H1 (cell line): ENCODE results near the gene PCNX4. TPM values are rescaled to one million over a fixed set of nuclear protein-coding genes. Genes with fewer than 3 reads are reported as not detected.

Source experiments
- CTCF ChIA-PET: fragments of 300-600 bp; sonication (Branson Sonifier 250); formaldehyde crosslinking; loops from one replicate; lab custom pipeline; 2021; ENCODE audit not compliant: partially characterized antibody; lab: Charles Lee
- POLR2A ChIA-PET: fragments of 300-600 bp; sonication (Branson Sonifier 250); formaldehyde crosslinking; loops from one replicate; lab custom pipeline; 2021; ENCODE audit warnings: inconsistent platforms; ENCODE audit not compliant: partially characterized antibody; lab: Charles Lee
- DNase-seq, 2 experiments: peaks; one replicate each; pipeline versions ENCODE4 v3.0.0 to v3.0.0-alpha.2; 2010 to 2022; ENCODE audit warnings: low spot score in 2 of 2, low read depth in 1 of 2, mixed read lengths in 1 of 2
- FAIRE-seq: peaks from 2 replicates; lab custom pipeline; 2011; peaks lifted over from hg19 to GRCh38; lab: Jason Lieb, UNC
- H2AFZ ChIP-seq: 2 replicates; pipeline ENCODE4 v1.8.1; 2012; ENCODE audit warnings: low read length, inconsistent platforms
- H2AK5ac ChIP-seq: 2 replicates; pipeline ENCODE4 v1.6.1; 2013; ENCODE audit warnings: low read depth, low read length
- H2BK120ac ChIP-seq: replicated peaks from 2 replicates; pipeline ENCODE3; 2013; ENCODE audit warnings: low read depth, low read length, inconsistent platforms
- H2BK12ac ChIP-seq: 2 replicates; pipeline ENCODE4 v1.6.1; 2013; ENCODE audit warnings: low read depth, low read length
- H2BK15ac ChIP-seq: 2 replicates; pipeline ENCODE4 v1.6.1; 2013; ENCODE audit warnings: low read length
- H2BK20ac ChIP-seq: 2 replicates; pipeline ENCODE4 v1.6.1; 2013; ENCODE audit warnings: low read length
- H2BK5ac ChIP-seq: 2 replicates; pipeline ENCODE4 v1.6.1; 2013; ENCODE audit warnings: low read depth, low read length
- H3K14ac ChIP-seq: 2 replicates; pipeline ENCODE4 v1.6.1; 2013; ENCODE audit warnings: inconsistent platforms; ENCODE audit not compliant: insufficient read length
- H3K18ac ChIP-seq: 2 replicates; pipeline ENCODE4 v1.6.1; 2013; ENCODE audit warnings: low read length; ENCODE audit errors: extremely low read depth
- H3K23ac ChIP-seq: 2 replicates; pipeline ENCODE4 v1.6.1; 2013; ENCODE audit warnings: inconsistent platforms; ENCODE audit not compliant: insufficient read length
- H3K23me2 ChIP-seq: 2 replicates; pipeline ENCODE4 v1.6.1; 2013; ENCODE audit warnings: low read depth, low read length
- H3K27ac ChIP-seq: 2 replicates; pipeline ENCODE4 v1.6.1; 2011; ENCODE audit warnings: low read depth, low read length, inconsistent platforms
- H3K27me3 ChIP-seq, 4 experiments: replicated peaks in 1 of 4; 1 replicate in 1 of 4; 2 replicates in 3 of 4; pipeline versions ENCODE4 v1.6.1 to v1.8.1; 2011 to 2013; ENCODE audit warnings: low read length in 3 of 4, mild to moderate bottlenecking in 3 of 4, inconsistent platforms in 2 of 4, mixed read lengths in 2 of 4, moderate library complexity in 1 of 4; ENCODE audit not compliant: control insufficient read depth in 3 of 4, insufficient read depth in 3 of 4; ENCODE audit errors: extremely low read depth in 1 of 4
- H3K36me3 ChIP-seq, 4 experiments: 2 replicates each; pipeline versions ENCODE4 v1.6.1 to v1.8.1; 2011 to 2013; ENCODE audit warnings: mild to moderate bottlenecking in 4 of 4, low read length in 3 of 4, moderate library complexity in 2 of 4, control low read depth in 1 of 4, inconsistent platforms in 1 of 4; ENCODE audit not compliant: insufficient read depth in 4 of 4, control insufficient read depth in 2 of 4
- H3K4ac ChIP-seq: replicated peaks from 2 replicates; pipeline ENCODE3; 2013; ENCODE audit warnings: low read length, low read depth, mixed read lengths, inconsistent platforms; ENCODE audit not compliant: insufficient read length
- H3K4me1 ChIP-seq, 4 experiments: replicated peaks in 1 of 4; 1 replicate in 1 of 4; 2 replicates in 3 of 4; pipeline versions ENCODE4 v1.6.1 to v1.8.1; 2011 to 2013; ENCODE audit warnings: low read length in 3 of 4, inconsistent platforms in 2 of 4, mixed read lengths in 1 of 4; ENCODE audit not compliant: insufficient read depth in 4 of 4, control insufficient read depth in 3 of 4
- H3K4me2 ChIP-seq, 2 experiments: 2 replicates each; pipeline versions ENCODE4 v1.6.1 to v1.8.1; 2011 to 2013; ENCODE audit warnings: low read depth in 2 of 2, low read length in 2 of 2, control low read depth in 1 of 2, inconsistent platforms in 1 of 2, mild to moderate bottlenecking in 1 of 2; ENCODE audit not compliant: insufficient read depth in 1 of 2
- H3K4me3 ChIP-seq, 4 experiments: fragments of 200-600, 300-600 bp in 1 of 4; sonication (generic), shearing (Covaris generic), sonication (Bioruptor Twin) in 1 of 4; 2 replicates each; pipeline versions ENCODE4 v1.5.1 to v1.8.1; 2011 to 2016; ENCODE audit warnings: low read length in 4 of 4, low read depth in 3 of 4, control low read depth in 2 of 4, inconsistent platforms in 2 of 4, mild to moderate bottlenecking in 2 of 4, mixed read lengths in 1 of 4, moderate library complexity in 1 of 4; ENCODE audit not compliant: insufficient read depth in 2 of 4; ENCODE audit errors: extremely low read depth in 1 of 4
- H3K56ac ChIP-seq: replicated peaks from 2 replicates; pipeline ENCODE3; 2013; ENCODE audit warnings: low read depth, mild to moderate bottlenecking, mixed read lengths, low read length, inconsistent platforms; ENCODE audit not compliant: insufficient read length
- H3K79me1 ChIP-seq: 2 replicates; pipeline ENCODE4 v1.6.1; 2013; ENCODE audit warnings: low read depth, low read length, control low read depth
- H3K79me2 ChIP-seq, 2 experiments: 2 replicates each; pipeline versions ENCODE4 v1.6.1 to v1.8.1; 2012 to 2013; ENCODE audit warnings: low read length in 2 of 2, mild to moderate bottlenecking in 2 of 2, inconsistent platforms in 1 of 2; ENCODE audit not compliant: insufficient read depth in 2 of 2, control insufficient read depth in 1 of 2
- H3K9ac ChIP-seq, 4 experiments: replicated peaks in 1 of 4; 1 replicate in 1 of 4; 2 replicates in 3 of 4; pipeline versions ENCODE4 v1.6.1 to v1.8.1; 2011 to 2013; ENCODE audit warnings: low read depth in 3 of 4, low read length in 3 of 4, control low read depth in 2 of 4, mild to moderate bottlenecking in 2 of 4, moderate library complexity in 2 of 4, inconsistent platforms in 1 of 4; ENCODE audit errors: extremely low read depth in 1 of 4
- H3K9me3 ChIP-seq, 2 experiments: 2 replicates each; pipeline versions ENCODE4 v1.6.1 to v1.8.1; 2012 to 2013; ENCODE audit warnings: mild to moderate bottlenecking in 2 of 2, moderate library complexity in 2 of 2, control low read depth in 1 of 2, inconsistent platforms in 1 of 2, low read depth in 1 of 2, low read length in 1 of 2, mixed read lengths in 1 of 2; ENCODE audit not compliant: insufficient read depth in 2 of 2
- H4K20me1 ChIP-seq, 2 experiments: replicated peaks in 1 of 2; 2 replicates each; pipeline versions ENCODE3 to v1.8.1; 2011 to 2013; ENCODE audit warnings: inconsistent platforms in 2 of 2, low read length in 2 of 2, mild to moderate bottlenecking in 1 of 2; ENCODE audit not compliant: insufficient read depth in 2 of 2, control insufficient read depth in 1 of 2
- H4K5ac ChIP-seq: 2 replicates; pipeline ENCODE4 v1.6.1; 2013; ENCODE audit warnings: low read length, low read depth, mixed read lengths, inconsistent platforms; ENCODE audit not compliant: insufficient read length
- H4K8ac ChIP-seq: 2 replicates; pipeline ENCODE4 v1.8.0; 2013; ENCODE audit warnings: mild to moderate bottlenecking, moderate library complexity, low read length, inconsistent platforms; ENCODE audit not compliant: insufficient read depth; ENCODE audit errors: extremely low read depth
- H4K91ac ChIP-seq: replicated peaks from 2 replicates; pipeline ENCODE3; 2013; ENCODE audit warnings: low read length, mixed read lengths, inconsistent platforms; ENCODE audit not compliant: insufficient read length
- GABPA ChIP-seq: IDR thresholded peaks from 2 replicates; pipeline ENCODE4 v1.6.1; 2011; ENCODE audit warnings: mild to moderate bottlenecking, low read length, moderate library complexity, borderline replicate concordance; ENCODE audit not compliant: insufficient read depth
- KDM1A ChIP-seq: fragments of 200-600, 300-600 bp; sonication (generic); IDR thresholded peaks from 2 replicates; pipeline ENCODE4 v1.7.1; 2016; ENCODE audit warnings: mild to moderate bottlenecking, low read length, borderline replicate concordance
- TEAD4 ChIP-seq: IDR thresholded peaks from 2 replicates; pipeline ENCODE4 v1.6.1; 2012; ENCODE audit warnings: low read depth, low read length, inconsistent platforms, mixed read lengths
- WGBS, 2 experiments: shearing (Covaris generic) in 1 of 2; methylation state at CpG; one replicate each; pipeline versions ENCODE4 v1.1.6 to v1.1.7; 2013 to 2015; ENCODE audit warnings: low lambda C conversion rate in 2 of 2, mixed read lengths in 2 of 2, inconsistent platforms in 1 of 2, low coverage in 1 of 2, missing lambda C conversion rate in 1 of 2; ENCODE audit not compliant: insufficient replicate concordance in 2 of 2, insufficient coverage in 1 of 2, insufficient read length in 1 of 2; ENCODE audit errors: extremely low coverage in 1 of 2, missing lambda C conversion rate in 1 of 2; 5-methylcytosine and 5-hydroxymethylcytosine counted together
- polyA plus RNA-seq, 7 experiments: library from polyadenylated mRNA; depleted of rRNA in 3 of 7; stranded (reverse) in 5 of 7; unstranded in 2 of 7; fragments of >200 nt in 5 of 7; fragments of 200-250 nt in 2 of 7; gene quantifications; 1 replicate in 5 of 7; 2 replicates in 1 of 7; 4 replicates in 1 of 7; pipeline versions ENCODE4 v1.2.1 to v1.2.3, GENCODE V29; 2011 to 2013; ENCODE audit warnings: missing spikeins in 2 of 7, mixed read lengths in 2 of 7
- total RNA-seq: library from RNA; stranded (reverse); fragmentation: NEBNext Ultra II Directional; extraction: Animal tissue kit (Norgen Biotek cat#: 25700); gene quantifications from 2 replicates; pipeline ENCODE4 v1.2.1, GENCODE V29; 2021
- TF ChIP-seq, protein P1 (sequence below): IDR thresholded peaks from 2 replicates; pipeline ENCODE4 v1.6.1; 2012; ENCODE audit warnings: inconsistent platforms

PCNX4 gene
- total and polyA plus RNA-seq, 2 of the 8 experiments (the other 6 are each of a cell fraction or from before 2014, with no cell fraction given): 28.4 to 35.5 TPM

DNA sequence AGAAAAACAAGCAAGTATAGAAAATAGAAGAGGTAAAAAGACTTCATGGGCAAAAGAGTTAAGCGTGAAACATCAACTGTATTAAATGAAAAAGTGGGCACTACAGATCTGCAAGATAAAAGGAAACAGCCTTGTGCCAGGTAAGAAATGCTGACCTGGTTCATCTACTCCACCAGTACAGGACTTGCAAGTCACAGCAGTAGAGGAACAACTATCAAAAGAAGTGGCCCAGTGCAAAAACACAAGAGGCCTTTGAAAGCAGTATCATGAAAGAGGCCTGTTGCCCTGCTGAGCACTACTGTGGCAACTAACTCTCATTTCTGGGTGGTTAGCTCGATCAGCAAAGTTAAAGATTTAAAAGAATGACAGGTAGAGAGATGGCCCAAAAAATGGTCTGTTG lies 62.9 kb downstream of the PCNX4 start:
- ChIA-PET POLR2A (no interaction called here), CTCF (interaction anchor here (1.0 kb wide), 1 partner anchor 29 kb away, joined by 3 read pairs; no protein-coding TSS in a partner anchor)
- H2BK120ac ChIP-seq: no peak overlapping the region
- no peak overlapping the region for H3K14ac ChIP-seq
- WGBS, 2 experiments: 94% methylated on average over 2 of the region's 2 CpGs; no CpG with 5 or more reads in 1 of the 2 experiments
- TF ChIP-seq, protein P1, sequence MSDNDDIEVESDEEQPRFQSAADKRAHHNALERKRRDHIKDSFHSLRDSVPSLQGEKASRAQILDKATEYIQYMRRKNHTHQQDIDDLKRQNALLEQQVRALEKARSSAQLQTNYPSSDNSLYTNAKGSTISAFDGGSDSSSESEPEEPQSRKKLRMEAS: no peak
- TF ChIP-seq TEAD4 (no peak), GABPA (no peak), KDM1A (no peak)
- no peak overlapping the region for H2BK5ac ChIP-seq
- no peak overlapping the region for H2AFZ ChIP-seq
- H3K18ac ChIP-seq: no peak overlapping the region
- H4K91ac ChIP-seq: no peak overlapping the region
- peaks cover 0 to 3% of the 10 kb centered on the region in 2 experiments for H4K20me1 ChIP-seq
- no peak overlapping the region for H3K27ac ChIP-seq
- no peak overlapping the region for H2AK5ac ChIP-seq
- H3K56ac ChIP-seq: no peak overlapping the region
- H3K36me3 ChIP-seq: peaks cover 0 to 6% (median 0%) of the 10 kb centered on the region in 4 experiments; a peak in 2 of 8 replicates
- DNase-seq (no peak), FAIRE-seq (no peak)
- H3K79me1 ChIP-seq: no peaks in the 10 kb centered on the region
- no peak overlapping the region for H2BK20ac ChIP-seq
- H3K23me2 ChIP-seq: no peaks in the 10 kb centered on the region
- H4K8ac ChIP-seq: no peak overlapping the region
- no peak overlapping the region for H3K23ac ChIP-seq
- H4K5ac ChIP-seq: no peak overlapping the region
- no peak overlapping the region for H3K4ac ChIP-seq
- H3K4me2 ChIP-seq: no peak overlapping the region
- H2BK15ac ChIP-seq: no peak overlapping the region
- H3K9ac ChIP-seq: no peak overlapping the region
- no peaks in the 10 kb centered on the region for H3K27me3 ChIP-seq
- no peak overlapping the region for H3K4me3 ChIP-seq
- H3K79me2 ChIP-seq: no peaks in the 10 kb centered on the region
- H3K9me3 ChIP-seq: no peaks in the 10 kb centered on the region
- H2BK12ac ChIP-seq: no peak overlapping the region
- peaks cover 0 to 2% (median 0%) of the 10 kb centered on the region in 4 experiments; a peak in 1 of 7 replicates for H3K4me1 ChIP-seq
